SK-N-SH treated with all-trans-retinoic acid at 6 μM for 48 hours (cell line): Measurements from ENCODE around the gene TRIM45.

ENCODE experiments used
- ATAC-seq: fragments of 200-7000 bp; cut with Tn5 transposase; 3 replicates; pipeline ENCODE4 v1.9.1; 2020; ENCODE audit warnings: mild to moderate bottlenecking, moderate library complexity
- ARNTL ChIP-seq: fragments of 450-650 bp; formaldehyde crosslinking; IDR thresholded peaks from 2 replicates; pipeline ENCODE4 v1.5.0; 2020; ENCODE audit warnings: low read depth, mild to moderate bottlenecking, moderate library complexity, borderline replicate concordance
- BACH2 ChIP-seq: fragments of 250-450 bp; sonication (Bioruptor Pico); IDR thresholded peaks from 2 replicates; pipeline ENCODE4 v1.9.0; 2021; ENCODE audit warnings: mild to moderate bottlenecking, borderline replicate concordance
- CSDC2 ChIP-seq: fragments of 250-450 bp; sonication (Bioruptor Pico); IDR thresholded peaks from 2 replicates; pipeline ENCODE4 v1.5.0; 2020; ENCODE audit warnings: mild to moderate bottlenecking, moderate library complexity
- ESRRG ChIP-seq: fragments of 250-450 bp; sonication (Bioruptor Pico); IDR thresholded peaks from 2 replicates; pipeline ENCODE4 v1.6.1; 2021; ENCODE audit warnings: mild to moderate bottlenecking
- GLIS3 ChIP-seq: fragments of 250-450 bp; sonication (Bioruptor Pico); IDR thresholded peaks from 2 replicates; pipeline ENCODE4 v1.5.0; 2020; ENCODE audit warnings: mild to moderate bottlenecking, moderate library complexity
- ISL1 ChIP-seq: fragments of 250-450 bp; sonication (Bioruptor Pico); IDR thresholded peaks from 2 replicates; pipeline ENCODE4 v2.1.2; 2022; ENCODE audit warnings: mild to moderate bottlenecking, moderate library complexity
- OSR1 ChIP-seq: fragments of 250-450 bp; sonication (Bioruptor Pico); IDR thresholded peaks from 2 replicates; pipeline ENCODE4 v1.8.0; 2022; ENCODE audit warnings: moderate library complexity, mild to moderate bottlenecking, inconsistent platforms
- PPARA ChIP-seq: fragments of 250-450 bp; sonication (Bioruptor Pico); IDR thresholded peaks from 2 replicates; pipeline ENCODE4 v1.5.0; 2020; ENCODE audit warnings: mild to moderate bottlenecking, borderline replicate concordance
- RARB ChIP-seq: fragments of 250-450 bp; sonication (Bioruptor Pico); IDR thresholded peaks from 2 replicates; pipeline ENCODE4 v1.8.0; 2021; ENCODE audit warnings: mild to moderate bottlenecking, moderate library complexity
- SNAI2 ChIP-seq: fragments of 250-450 bp; sonication (Bioruptor Pico); IDR thresholded peaks from 2 replicates; pipeline ENCODE4 v1.5.0; 2020; ENCODE audit warnings: mild to moderate bottlenecking, moderate library complexity
- TCF4 ChIP-seq: fragments of 250-450 bp; sonication (Bioruptor Pico); IDR thresholded peaks from 2 replicates; pipeline ENCODE4 v1.8.0; 2021; ENCODE audit warnings: mild to moderate bottlenecking, moderate library complexity, borderline replicate concordance
- TOX ChIP-seq: fragments of 250-450 bp; sonication (Bioruptor Pico); IDR thresholded peaks from 2 replicates; pipeline ENCODE4 v1.8.0; 2021; ENCODE audit warnings: mild to moderate bottlenecking, moderate library complexity, borderline replicate concordance
- ZC3H10 ChIP-seq: fragments of 250-450 bp; sonication (Bioruptor Pico); IDR thresholded peaks from 2 replicates; pipeline ENCODE4 v1.5.1; 2021; ENCODE audit warnings: mild to moderate bottlenecking, moderate library complexity
- ZFP3 ChIP-seq: fragments of 250-450 bp; sonication (Bioruptor Pico); IDR thresholded peaks from 2 replicates; pipeline ENCODE4 v1.5.0; 2020; ENCODE audit warnings: mild to moderate bottlenecking, moderate library complexity
- ZFP30 ChIP-seq: fragments of 450-650 bp; formaldehyde crosslinking; IDR thresholded peaks from 2 replicates; pipeline ENCODE4 v1.5.0; 2022; ENCODE audit warnings: mild to moderate bottlenecking, moderate library complexity
- ZNF565 ChIP-seq: fragments of 450-650 bp; formaldehyde crosslinking; conservative IDR thresholded peaks from 2 replicates; pipeline ENCODE4 v1.5.0; 2020; ENCODE audit warnings: low read depth, mild to moderate bottlenecking, moderate library complexity
- ZNF70 ChIP-seq: fragments of 450-650 bp; formaldehyde crosslinking; IDR thresholded peaks from 2 replicates; pipeline ENCODE4 v1.5.0; 2020; ENCODE audit warnings: mild to moderate bottlenecking, moderate library complexity
- ZNF8 ChIP-seq: fragments of 450-650 bp; formaldehyde crosslinking; IDR thresholded peaks from 2 replicates; pipeline ENCODE4 v1.5.0; 2020; ENCODE audit warnings: mild to moderate bottlenecking, moderate library complexity
- TF ChIP-seq, protein P1 (sequence below): fragments of 250-450 bp; sonication (Bioruptor Pico); IDR thresholded peaks from 2 replicates; pipeline ENCODE4 v1.5.1; 2021; ENCODE audit warnings: mild to moderate bottlenecking, moderate library complexity
- TF ChIP-seq, protein P2 (sequence below): fragments of 250-450 bp; sonication (Bioruptor Pico); IDR thresholded peaks from 2 replicates; pipeline ENCODE4 v1.8.0; 2021; ENCODE audit warnings: low read depth, mild to moderate bottlenecking, moderate library complexity, borderline replicate concordance
- TF ChIP-seq, protein P3 (sequence below): fragments of 250-450 bp; sonication (Bioruptor Pico); IDR thresholded peaks from 2 replicates; pipeline ENCODE4 v1.8.0; 2020; ENCODE audit warnings: mild to moderate bottlenecking, moderate library complexity, borderline replicate concordance
- TF ChIP-seq, protein P4 (sequence below): fragments of 250-450 bp; sonication (Bioruptor Pico); IDR thresholded peaks from 2 replicates; pipeline ENCODE4 v1.5.1; 2020; ENCODE audit warnings: low read depth, mild to moderate bottlenecking, moderate library complexity
- TF ChIP-seq, protein P5 (sequence below): fragments of 250-450 bp; sonication (Bioruptor Pico); IDR thresholded peaks from 2 replicates; pipeline ENCODE4 v1.5.0; 2020; ENCODE audit warnings: mild to moderate bottlenecking, moderate library complexity

The TRIM45 gene

DNA sequence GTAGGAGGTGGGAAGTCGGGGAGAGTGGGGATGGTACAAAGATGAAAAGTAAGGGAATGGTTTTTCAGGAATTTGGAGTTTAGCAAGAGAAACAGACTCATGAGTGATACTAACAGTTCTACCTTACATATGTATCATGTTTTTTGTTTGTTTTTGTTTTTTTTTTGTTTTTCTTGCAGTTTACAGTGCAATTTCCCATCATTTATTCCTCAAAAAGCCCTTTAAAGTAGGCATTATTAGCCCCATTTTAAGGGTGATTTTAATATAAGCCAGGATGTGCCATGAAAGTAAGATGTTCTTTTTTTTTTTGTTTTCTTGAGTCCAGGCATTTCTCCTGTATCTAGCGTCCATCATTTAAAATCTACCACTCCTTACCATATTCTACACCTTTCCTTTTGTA lies 13.8 kb upstream of the TRIM45 start:
- TF ChIP-seq, protein P1, sequence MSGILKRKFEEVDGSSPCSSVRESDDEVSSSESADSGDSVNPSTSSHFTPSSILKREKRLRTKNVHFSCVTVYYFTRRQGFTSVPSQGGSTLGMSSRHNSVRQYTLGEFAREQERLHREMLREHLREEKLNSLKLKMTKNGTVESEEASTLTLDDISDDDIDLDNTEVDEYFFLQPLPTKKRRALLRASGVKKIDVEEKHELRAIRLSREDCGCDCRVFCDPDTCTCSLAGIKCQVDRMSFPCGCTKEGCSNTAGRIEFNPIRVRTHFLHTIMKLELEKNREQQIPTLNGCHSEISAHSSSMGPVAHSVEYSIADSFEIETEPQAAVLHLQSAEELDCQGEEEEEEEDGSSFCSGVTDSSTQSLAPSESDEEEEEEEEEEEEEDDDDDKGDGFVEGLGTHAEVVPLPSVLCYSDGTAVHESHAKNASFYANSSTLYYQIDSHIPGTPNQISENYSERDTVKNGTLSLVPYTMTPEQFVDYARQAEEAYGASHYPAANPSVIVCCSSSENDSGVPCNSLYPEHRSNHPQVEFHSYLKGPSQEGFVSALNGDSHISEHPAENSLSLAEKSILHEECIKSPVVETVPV (CRISPR knock-in tag), result no peak
- TF ChIP-seq ZFP3 (CRISPR knock-in tag) (no peak), ZNF8 (CRISPR knock-in tag) (no peak), ZFP30 (no peak), OSR1 (CRISPR knock-in tag) (no peak), GLIS3 (CRISPR knock-in tag) (no peak), ZNF565 (CRISPR knock-in tag) (no peak), ISL1 (CRISPR knock-in tag) (no peak), TCF4 (CRISPR knock-in tag) (no peak), ZNF70 (no peak), ZC3H10 (CRISPR knock-in tag) (no peak), ESRRG (CRISPR knock-in tag) (no peak), BACH2 (CRISPR knock-in tag) (no peak), PPARA (CRISPR knock-in tag) (no peak), CSDC2 (CRISPR knock-in tag) (no peak)
- TF ChIP-seq, protein P2, sequence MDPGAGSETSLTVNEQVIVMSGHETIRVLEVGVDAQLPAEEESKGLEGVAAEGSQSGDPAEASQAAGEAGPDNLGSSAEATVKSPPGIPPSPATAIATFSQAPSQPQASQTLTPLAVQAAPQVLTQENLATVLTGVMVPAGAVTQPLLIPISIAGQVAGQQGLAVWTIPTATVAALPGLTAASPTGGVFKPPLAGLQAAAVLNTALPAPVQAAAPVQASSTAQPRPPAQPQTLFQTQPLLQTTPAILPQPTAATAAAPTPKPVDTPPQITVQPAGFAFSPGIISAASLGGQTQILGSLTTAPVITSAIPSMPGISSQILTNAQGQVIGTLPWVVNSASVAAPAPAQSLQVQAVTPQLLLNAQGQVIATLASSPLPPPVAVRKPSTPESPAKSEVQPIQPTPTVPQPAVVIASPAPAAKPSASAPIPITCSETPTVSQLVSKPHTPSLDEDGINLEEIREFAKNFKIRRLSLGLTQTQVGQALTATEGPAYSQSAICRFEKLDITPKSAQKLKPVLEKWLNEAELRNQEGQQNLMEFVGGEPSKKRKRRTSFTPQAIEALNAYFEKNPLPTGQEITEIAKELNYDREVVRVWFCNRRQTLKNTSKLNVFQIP (CRISPR knock-in tag), result no peak
- TF ChIP-seq, protein P3, sequence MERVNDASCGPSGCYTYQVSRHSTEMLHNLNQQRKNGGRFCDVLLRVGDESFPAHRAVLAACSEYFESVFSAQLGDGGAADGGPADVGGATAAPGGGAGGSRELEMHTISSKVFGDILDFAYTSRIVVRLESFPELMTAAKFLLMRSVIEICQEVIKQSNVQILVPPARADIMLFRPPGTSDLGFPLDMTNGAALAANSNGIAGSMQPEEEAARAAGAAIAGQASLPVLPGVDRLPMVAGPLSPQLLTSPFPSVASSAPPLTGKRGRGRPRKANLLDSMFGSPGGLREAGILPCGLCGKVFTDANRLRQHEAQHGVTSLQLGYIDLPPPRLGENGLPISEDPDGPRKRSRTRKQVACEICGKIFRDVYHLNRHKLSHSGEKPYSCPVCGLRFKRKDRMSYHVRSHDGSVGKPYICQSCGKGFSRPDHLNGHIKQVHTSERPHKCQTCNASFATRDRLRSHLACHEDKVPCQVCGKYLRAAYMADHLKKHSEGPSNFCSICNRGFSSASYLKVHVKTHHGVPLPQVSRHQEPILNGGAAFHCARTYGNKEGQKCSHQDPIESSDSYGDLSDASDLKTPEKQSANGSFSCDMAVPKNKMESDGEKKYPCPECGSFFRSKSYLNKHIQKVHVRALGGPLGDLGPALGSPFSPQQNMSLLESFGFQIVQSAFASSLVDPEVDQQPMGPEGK (CRISPR knock-in tag), result no peak
- TF ChIP-seq, all 23 proteins: peak for 0
- ATAC-seq, result no peak

DNA sequence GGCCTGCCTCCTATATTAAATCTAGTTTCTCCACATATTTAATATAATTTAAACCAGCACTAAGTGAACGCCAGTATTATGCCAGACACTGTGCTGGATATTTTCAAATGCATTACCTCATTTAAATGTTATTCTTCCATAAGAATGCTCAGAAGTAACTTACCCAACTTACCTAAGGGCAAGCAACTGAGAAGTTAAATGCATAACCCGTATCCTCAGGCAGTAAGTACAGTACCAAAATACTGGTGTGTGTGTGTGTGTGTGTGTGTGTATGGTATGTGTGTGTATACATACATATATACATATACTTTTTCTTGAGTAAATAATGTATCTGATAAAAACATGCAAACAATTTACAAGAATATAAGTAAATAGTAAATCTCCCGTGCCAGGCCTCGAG lies 9.0 kb upstream of the TRIM45 start:
- no peak for ATAC-seq
- no peak for TF ChIP-seq RARB (CRISPR knock-in tag)
- TF ChIP-seq OSR1 (CRISPR knock-in tag), result no peak
- no peak for TF ChIP-seq TOX (CRISPR knock-in tag)
- TF ChIP-seq ISL1 (CRISPR knock-in tag), result peak; percentile 8; the same call in 1 of the 2 replicates
- TF ChIP-seq, protein P4, sequence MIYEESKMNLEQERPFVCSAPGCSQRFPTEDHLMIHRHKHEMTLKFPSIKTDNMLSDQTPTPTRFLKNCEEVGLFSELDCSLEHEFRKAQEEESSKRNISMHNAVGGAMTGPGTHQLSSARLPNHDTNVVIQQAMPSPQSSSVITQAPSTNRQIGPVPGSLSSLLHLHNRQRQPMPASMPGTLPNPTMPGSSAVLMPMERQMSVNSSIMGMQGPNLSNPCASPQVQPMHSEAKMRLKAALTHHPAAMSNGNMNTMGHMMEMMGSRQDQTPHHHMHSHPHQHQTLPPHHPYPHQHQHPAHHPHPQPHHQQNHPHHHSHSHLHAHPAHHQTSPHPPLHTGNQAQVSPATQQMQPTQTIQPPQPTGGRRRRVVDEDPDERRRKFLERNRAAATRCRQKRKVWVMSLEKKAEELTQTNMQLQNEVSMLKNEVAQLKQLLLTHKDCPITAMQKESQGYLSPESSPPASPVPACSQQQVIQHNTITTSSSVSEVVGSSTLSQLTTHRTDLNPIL, result no peak
- TF ChIP-seq ZFP30, result no peak
- no peak for TF ChIP-seq ESRRG (CRISPR knock-in tag)
- TF ChIP-seq ZNF565 (CRISPR knock-in tag), result no peak
- TF ChIP-seq, protein P5, sequence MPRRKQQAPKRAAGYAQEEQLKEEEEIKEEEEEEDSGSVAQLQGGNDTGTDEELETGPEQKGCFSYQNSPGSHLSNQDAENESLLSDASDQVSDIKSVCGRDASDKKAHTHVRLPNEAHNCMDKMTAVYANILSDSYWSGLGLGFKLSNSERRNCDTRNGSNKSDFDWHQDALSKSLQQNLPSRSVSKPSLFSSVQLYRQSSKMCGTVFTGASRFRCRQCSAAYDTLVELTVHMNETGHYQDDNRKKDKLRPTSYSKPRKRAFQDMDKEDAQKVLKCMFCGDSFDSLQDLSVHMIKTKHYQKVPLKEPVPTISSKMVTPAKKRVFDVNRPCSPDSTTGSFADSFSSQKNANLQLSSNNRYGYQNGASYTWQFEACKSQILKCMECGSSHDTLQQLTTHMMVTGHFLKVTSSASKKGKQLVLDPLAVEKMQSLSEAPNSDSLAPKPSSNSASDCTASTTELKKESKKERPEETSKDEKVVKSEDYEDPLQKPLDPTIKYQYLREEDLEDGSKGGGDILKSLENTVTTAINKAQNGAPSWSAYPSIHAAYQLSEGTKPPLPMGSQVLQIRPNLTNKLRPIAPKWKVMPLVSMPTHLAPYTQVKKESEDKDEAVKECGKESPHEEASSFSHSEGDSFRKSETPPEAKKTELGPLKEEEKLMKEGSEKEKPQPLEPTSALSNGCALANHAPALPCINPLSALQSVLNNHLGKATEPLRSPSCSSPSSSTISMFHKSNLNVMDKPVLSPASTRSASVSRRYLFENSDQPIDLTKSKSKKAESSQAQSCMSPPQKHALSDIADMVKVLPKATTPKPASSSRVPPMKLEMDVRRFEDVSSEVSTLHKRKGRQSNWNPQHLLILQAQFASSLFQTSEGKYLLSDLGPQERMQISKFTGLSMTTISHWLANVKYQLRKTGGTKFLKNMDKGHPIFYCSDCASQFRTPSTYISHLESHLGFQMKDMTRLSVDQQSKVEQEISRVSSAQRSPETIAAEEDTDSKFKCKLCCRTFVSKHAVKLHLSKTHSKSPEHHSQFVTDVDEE (CRISPR knock-in tag), result no peak

DNA sequence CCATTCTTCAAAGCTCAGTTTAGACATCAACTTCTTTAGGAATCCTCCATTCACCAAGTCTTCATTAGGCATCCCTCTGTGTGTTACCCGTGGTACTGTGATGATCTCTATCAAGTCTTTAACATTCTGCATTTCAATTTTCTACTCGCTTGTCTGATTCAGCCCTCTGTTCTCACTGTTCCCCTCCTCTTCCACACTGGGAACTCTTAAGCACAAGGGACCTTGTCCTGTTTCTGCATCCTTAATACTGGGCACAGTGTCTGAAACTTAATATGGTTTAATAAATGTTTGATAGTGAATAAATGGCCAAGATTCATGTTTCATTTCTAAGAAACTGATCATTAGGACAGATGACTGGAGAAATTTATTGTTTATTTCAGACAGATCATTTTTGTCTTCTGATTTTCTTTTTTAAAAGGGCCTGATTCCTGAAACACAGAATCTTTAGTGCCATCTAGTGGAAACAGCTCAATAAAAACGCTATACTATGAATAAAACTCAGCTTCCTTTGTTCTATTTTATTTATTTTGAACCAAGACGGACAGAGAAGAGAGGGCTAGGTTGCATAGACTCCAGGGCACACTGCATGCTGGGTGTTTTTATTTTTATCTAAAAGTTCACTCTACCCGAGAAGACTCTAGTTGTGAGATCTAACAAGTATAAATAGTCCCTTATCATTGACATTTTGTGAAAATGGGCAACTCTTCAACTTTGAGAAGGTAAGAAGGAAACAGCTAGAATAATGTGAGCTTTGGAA lies 7.0 kb upstream of the TRIM45 start:
- peak; percentile 97 for ATAC-seq
- no peak for TF ChIP-seq TCF4 (CRISPR knock-in tag)
- TF ChIP-seq ARNTL, result no peak
- TF ChIP-seq ISL1 (CRISPR knock-in tag), result no peak
- no peak for TF ChIP-seq ZNF565 (CRISPR knock-in tag)
- TF ChIP-seq ZC3H10 (CRISPR knock-in tag), result no peak
- TF ChIP-seq RARB (CRISPR knock-in tag), result no peak
- TF ChIP-seq, protein P4, result no peak
- TF ChIP-seq ZFP3 (CRISPR knock-in tag), result no peak
- TF ChIP-seq SNAI2 (CRISPR knock-in tag), result no peak
- TF ChIP-seq, protein P2 (CRISPR knock-in tag), result no peak
- TF ChIP-seq, protein P1 (CRISPR knock-in tag), result no peak
